Astrocyte (in vitro differentiated cells and primary cell): ENCODE data around the gene OLFM2. TPM values are rescaled to one million over a fixed set of nuclear protein-coding genes. Genes with fewer than 3 reads are reported as not detected.

Experiments
- DNase-seq: peaks from one replicate; pipeline ENCODE4 v3.0.0-alpha.2; 2010; ENCODE audit warnings: low read depth
- FAIRE-seq: peaks from 2 replicates; lab custom pipeline; 2011; peaks lifted over from hg19 to GRCh38; lab: Jason Lieb, UNC
- H2AFZ ChIP-seq: 2 replicates; pipeline ENCODE4 v1.6.0; 2012; ENCODE audit warnings: low read depth, low read length, inconsistent platforms
- H3K27ac ChIP-seq: 2 replicates; pipeline ENCODE4 v1.5.1; 2011; ENCODE audit warnings: low read depth, low read length, inconsistent platforms
- H3K27me3 ChIP-seq: 2 replicates; pipeline ENCODE4 v1.6.0; 2011; ENCODE audit warnings: low read length, inconsistent platforms; ENCODE audit not compliant: insufficient read depth
- H3K36me3 ChIP-seq: 2 replicates; pipeline ENCODE4 v1.5.1; 2011; ENCODE audit warnings: low read length, inconsistent platforms; ENCODE audit not compliant: insufficient read depth
- H3K4me1 ChIP-seq: 2 replicates; pipeline ENCODE4 v1.5.1; 2011; ENCODE audit warnings: low read length, inconsistent platforms; ENCODE audit not compliant: insufficient read depth
- H3K4me2 ChIP-seq: 2 replicates; pipeline ENCODE4 v1.6.0; 2012; ENCODE audit warnings: low read length, inconsistent platforms
- H3K4me3 ChIP-seq: 2 replicates; pipeline ENCODE4 v1.5.1; 2011; ENCODE audit warnings: low read depth, mild to moderate bottlenecking, low read length, inconsistent platforms; ENCODE audit not compliant: insufficient read depth
- H3K79me2 ChIP-seq: 2 replicates; pipeline ENCODE4 v1.6.0; 2012; ENCODE audit warnings: mild to moderate bottlenecking, low read length, inconsistent platforms; ENCODE audit not compliant: insufficient read depth
- H3K9ac ChIP-seq: 2 replicates; pipeline ENCODE4 v1.6.0; 2012; ENCODE audit warnings: mild to moderate bottlenecking, low read length, inconsistent platforms
- H3K9me3 ChIP-seq: 2 replicates; pipeline ENCODE4 v1.5.1; 2012; ENCODE audit warnings: low read depth, mild to moderate bottlenecking, low read length, inconsistent platforms; ENCODE audit not compliant: insufficient read depth
- H4K20me1 ChIP-seq: 2 replicates; pipeline ENCODE4 v1.6.0; 2012; ENCODE audit warnings: low read length, inconsistent platforms; ENCODE audit not compliant: insufficient read depth
- H3K27ac Mint-ChIP-seq: one replicate; pipeline ENCODE4 v1.8.0; 2021; ENCODE audit warnings: mild to moderate bottlenecking, mixed read lengths; ENCODE audit not compliant: unreplicated experiment
- H3K27me3 Mint-ChIP-seq: one replicate; pipeline ENCODE4 v1.8.0; 2021; ENCODE audit warnings: low read depth, mixed read lengths; ENCODE audit not compliant: unreplicated experiment
- H3K36me3 Mint-ChIP-seq: one replicate; pipeline ENCODE4 v1.8.0; 2021; ENCODE audit warnings: low read depth, mixed read lengths; ENCODE audit not compliant: unreplicated experiment
- H3K4me1 Mint-ChIP-seq: one replicate; pipeline ENCODE4 v1.8.0; 2021; ENCODE audit warnings: low read depth, mixed read lengths; ENCODE audit not compliant: unreplicated experiment
- H3K4me3 Mint-ChIP-seq: one replicate; pipeline ENCODE4 v1.8.0; 2021; ENCODE audit warnings: mild to moderate bottlenecking, moderate library complexity, mixed read lengths; ENCODE audit not compliant: unreplicated experiment
- H3K9me3 Mint-ChIP-seq: one replicate; pipeline ENCODE4 v1.8.0; 2021; ENCODE audit warnings: mild to moderate bottlenecking, mixed read lengths; ENCODE audit not compliant: unreplicated experiment
- CTCF ChIP-seq: IDR thresholded peaks from 2 replicates; pipeline ENCODE4 v1.5.1; 2011; ENCODE audit warnings: low read depth, mild to moderate bottlenecking, inconsistent platforms, low read length, moderate library complexity; ENCODE audit not compliant: insufficient read depth
- EZH2 ChIP-seq: IDR thresholded peaks from 2 replicates; pipeline ENCODE4 v1.6.1; 2012; ENCODE audit warnings: mild to moderate bottlenecking, low read length, inconsistent platforms; ENCODE audit not compliant: insufficient read depth
- total RNA-seq: library from RNA; stranded (reverse); gene quantifications from 2 replicates; pipeline ENCODE4 v1.2.1, GENCODE V29; 2021

The OLFM2 gene
- total RNA-seq, 1 donor from 2014 or later: 71.3 TPM

- Histone ChIP-seq H3K36me3 (no peaks in the 10 kb centered on the region), H3K9me3 (no peaks in the 10 kb centered on the region), H3K4me3 (no peak overlapping the region), H3K9ac (no peak overlapping the region), H3K79me2 (no peaks in the 10 kb centered on the region), H3K4me2 (no peak overlapping the region), H3K27me3 (peaks cover 4% of the 10 kb centered on the region), H4K20me1 (no peaks in the 10 kb centered on the region), H3K4me1 (no peaks in the 10 kb centered on the region), H3K27ac (no peak overlapping the region), H2AFZ (no peak overlapping the region)
- Mint-ChIP-seq H3K4me3 (no peak overlapping the region), H3K36me3 (peaks cover 25% of the 10 kb centered on the region), H3K9me3 (peaks cover 3% of the 10 kb centered on the region), H3K27ac (no peak overlapping the region), H3K4me1 (peaks cover 4% of the 10 kb centered on the region), H3K27me3 (peaks cover 2% of the 10 kb centered on the region)
- DNase-seq (no peak), FAIRE-seq (no peak)
- TF ChIP-seq CTCF (no peak), EZH2 (no peak)
Measured at GRCh38 chr19:9861503-9861902, 74.8 kb downstream of the OLFM2 start.

GRCh38 chr19:9860407-9860806, 75.9 kb downstream of the OLFM2 start:
- Histone ChIP-seq H3K9ac (no peak overlapping the region), H3K9me3 (no peaks in the 10 kb centered on the region), H3K27me3 (no peaks in the 10 kb centered on the region), H4K20me1 (no peaks in the 10 kb centered on the region), H3K27ac (no peak overlapping the region), H3K4me1 (no peaks in the 10 kb centered on the region), H3K4me3 (no peak overlapping the region), H3K36me3 (no peaks in the 10 kb centered on the region), H2AFZ (no peak overlapping the region), H3K79me2 (no peaks in the 10 kb centered on the region), H3K4me2 (no peak overlapping the region)
- Mint-ChIP-seq H3K36me3 (peaks cover 29% of the 10 kb centered on the region), H3K9me3 (peaks cover 3% of the 10 kb centered on the region), H3K4me3 (no peak overlapping the region), H3K27ac (no peak overlapping the region), H3K27me3 (peaks cover 2% of the 10 kb centered on the region), H3K4me1 (peaks cover 4% of the 10 kb centered on the region)
- TF ChIP-seq EZH2 (no peak), CTCF (no peak)
- FAIRE-seq: no peak
- DNase-seq: no peak

- Mint-ChIP-seq H3K27ac (no peak overlapping the region), H3K4me3 (no peak overlapping the region)
- H3K27ac ChIP-seq: no peak overlapping the region
Measured at GRCh38 chr19:9858766-9859165, 77.5 kb downstream of the OLFM2 start.

More at GRCh38 chr19:9858766-9859165, 77.5 kb downstream of the OLFM2 start:
- Histone ChIP-seq H3K4me3 (no peak overlapping the region), H3K9ac (no peak overlapping the region), H2AFZ (no peak overlapping the region), H3K79me2 (no peaks in the 10 kb centered on the region), H3K36me3 (no peaks in the 10 kb centered on the region), H4K20me1 (no peaks in the 10 kb centered on the region), H3K4me2 (no peak overlapping the region), H3K27me3 (no peaks in the 10 kb centered on the region), H3K9me3 (no peaks in the 10 kb centered on the region), H3K4me1 (no peaks in the 10 kb centered on the region)
- TF ChIP-seq CTCF (no peak), EZH2 (no peak)
- Mint-ChIP-seq H3K27me3 (peaks cover 2% of the 10 kb centered on the region), H3K4me1 (peaks cover 5% of the 10 kb centered on the region), H3K9me3 (peaks cover 5% of the 10 kb centered on the region), H3K36me3 (peaks cover 34% of the 10 kb centered on the region)
- no peak for FAIRE-seq
- DNase-seq: no peak
